ENCODE results near the gene PABPN1.
A peak's percentile ranks its signal among the peaks of the same experiment; 100 is the strongest.
"Not testable (repeated sequence)": the region's sequence is repeated elsewhere in the genome, so short reads cannot be mapped to it uniquely, and the experiment has no call there.

Gene PABPN1

GRCh38 chr14:23301288-23301968, 19.8 kb upstream of the PABPN1 start:
- peak; percentile 99 for DNase-seq

DNA sequence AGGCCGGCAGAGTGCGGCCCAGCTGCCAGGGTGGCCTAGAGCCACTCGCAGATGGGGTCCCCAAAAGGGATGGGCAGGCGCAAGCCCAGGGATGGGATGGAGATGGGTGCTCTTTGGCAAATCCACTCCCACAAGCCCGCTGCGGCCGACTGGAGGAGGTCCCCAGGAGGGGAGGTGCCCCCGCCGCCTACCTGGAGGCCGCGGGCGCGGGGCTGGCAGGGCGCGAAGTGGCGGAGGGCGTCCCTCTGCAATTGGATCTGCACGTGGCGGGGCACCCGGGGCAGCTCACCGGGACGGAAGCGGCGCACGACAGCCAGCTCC, 19.3 kb upstream of the PABPN1 start:
- DNase-seq, result no peak

- peak; percentile 95 for DNase-seq
These were observed 18.7 kb upstream of the PABPN1 start, which contains the start of gene PPP1R3E for GRCh38 chr14:23302290-23303225. Gene PPP1R3E (minus strand): TSS chr14:23302859. CDS start chr14:23302576, 283 bp downstream.

DNA sequence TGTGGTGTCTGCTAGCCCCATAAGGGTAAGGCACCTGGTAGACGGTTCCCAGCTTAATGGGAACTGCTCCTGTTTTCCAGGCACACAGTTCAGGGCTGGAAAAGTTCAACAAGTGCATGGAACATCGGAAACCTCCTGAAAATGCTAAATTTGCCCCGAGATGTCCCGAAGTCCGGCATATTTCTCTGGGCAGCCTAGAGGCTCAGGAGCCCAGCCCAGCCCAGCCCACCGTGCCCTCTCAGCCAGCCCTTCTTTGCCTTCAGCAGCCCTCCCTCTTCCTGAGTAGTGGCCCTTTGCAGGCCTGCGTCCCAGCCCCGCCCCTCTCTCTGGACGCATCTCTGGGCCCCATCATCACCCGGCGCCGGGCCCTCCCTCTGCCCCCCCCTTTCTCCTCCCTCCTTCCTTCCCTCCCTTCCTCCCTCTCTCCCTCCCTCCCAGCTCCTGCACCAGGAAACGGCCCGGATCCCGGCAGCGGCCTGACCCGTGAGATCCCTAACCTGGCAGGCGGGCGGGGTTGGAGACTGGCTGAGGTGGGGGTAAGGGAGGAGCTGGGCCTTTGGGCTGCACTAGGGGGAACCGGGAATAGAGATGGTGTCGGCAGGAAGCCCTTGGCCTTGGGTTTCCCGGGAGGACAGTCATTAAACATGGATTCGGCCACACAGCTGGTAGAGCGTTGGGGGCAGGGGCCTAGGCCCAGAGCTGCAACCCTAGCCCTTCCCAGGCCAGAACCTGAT, 14.7 kb upstream of the PABPN1 start, which contains the start of gene BCL2L2:
Gene BCL2L2 (plus strand): TSS at position 422 of the 734 bp plus-strand sequence. CDS start 935 bp downstream, outside the sequence.
- no peak for DNase-seq

GRCh38 chr14:23307146-23307530, 14.1 kb upstream of the PABPN1 start:
- DNase-seq, result no peak

DNA sequence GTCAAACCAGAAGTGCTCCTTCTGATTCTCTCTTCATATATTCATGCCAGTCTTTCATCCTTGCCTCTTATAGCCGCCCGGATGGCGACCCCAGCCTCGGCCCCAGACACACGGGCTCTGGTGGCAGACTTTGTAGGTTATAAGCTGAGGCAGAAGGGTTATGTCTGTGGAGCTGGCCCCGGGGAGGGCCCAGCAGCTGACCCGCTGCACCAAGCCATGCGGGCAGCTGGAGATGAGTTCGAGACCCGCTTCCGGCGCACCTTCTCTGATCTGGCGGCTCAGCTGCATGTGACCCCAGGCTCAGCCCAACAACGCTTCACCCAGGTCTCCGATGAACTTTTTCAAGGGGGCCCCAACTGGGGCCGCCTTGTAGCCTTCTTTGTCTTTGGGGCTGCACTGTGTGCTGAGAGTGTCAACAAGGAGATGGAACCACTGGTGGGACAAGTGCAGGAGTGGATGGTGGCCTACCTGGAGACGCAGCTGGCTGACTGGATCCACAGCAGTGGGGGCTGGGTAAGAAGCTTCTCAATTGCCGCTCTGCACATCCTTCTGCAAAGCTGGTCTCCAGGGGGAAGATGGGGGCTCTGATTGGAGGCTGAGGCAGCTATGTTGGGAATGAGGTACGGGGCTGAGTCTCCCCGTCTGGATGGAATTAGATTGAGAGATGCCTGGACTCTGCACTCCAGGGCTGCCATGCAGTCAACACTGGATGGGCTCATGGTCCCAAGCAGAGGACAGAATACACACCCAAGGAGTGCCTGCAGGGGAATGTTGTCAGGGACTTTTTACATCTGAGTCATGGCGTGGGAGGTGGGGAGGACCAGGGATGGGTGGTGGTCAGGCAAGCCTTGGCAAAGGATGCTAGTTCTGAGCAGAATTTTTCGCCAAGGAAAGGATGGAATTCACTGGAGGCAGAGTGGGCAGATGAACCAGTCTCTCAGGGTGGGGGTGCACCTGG, 13.3 kb upstream of the PABPN1 start:
- no peak for DNase-seq

- no peak for DNase-seq
These were observed 12.4 kb upstream of the PABPN1 start for GRCh38 chr14:23308721-23309445.

- no peak for DNase-seq
These were observed 10.7 kb upstream of the PABPN1 start for GRCh38 chr14:23310546-23310945.

DNA sequence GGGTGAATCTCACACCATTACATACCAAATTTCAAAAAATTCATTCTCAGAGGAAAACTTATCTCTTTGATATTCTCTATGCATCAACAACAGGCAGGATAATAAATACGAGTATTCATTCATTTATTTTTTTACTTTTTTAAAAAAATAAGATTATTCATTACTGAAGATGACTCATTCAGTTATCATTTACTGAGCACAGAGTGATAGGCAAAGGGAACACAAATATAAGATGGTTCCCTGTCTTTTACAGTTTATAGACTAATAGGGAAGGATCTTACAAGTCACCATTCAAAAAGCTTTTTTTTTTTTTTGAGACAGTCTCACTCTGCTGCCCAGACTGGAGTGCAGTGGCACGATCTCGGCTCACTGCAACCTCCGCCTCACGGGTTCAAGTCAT, 5.0 kb upstream of the PABPN1 start:
- DNase-seq, result no peak

GRCh38 chr14:23319746-23320583, 1.3 kb upstream of the PABPN1 start:
- DNase-seq, result no peak

DNA sequence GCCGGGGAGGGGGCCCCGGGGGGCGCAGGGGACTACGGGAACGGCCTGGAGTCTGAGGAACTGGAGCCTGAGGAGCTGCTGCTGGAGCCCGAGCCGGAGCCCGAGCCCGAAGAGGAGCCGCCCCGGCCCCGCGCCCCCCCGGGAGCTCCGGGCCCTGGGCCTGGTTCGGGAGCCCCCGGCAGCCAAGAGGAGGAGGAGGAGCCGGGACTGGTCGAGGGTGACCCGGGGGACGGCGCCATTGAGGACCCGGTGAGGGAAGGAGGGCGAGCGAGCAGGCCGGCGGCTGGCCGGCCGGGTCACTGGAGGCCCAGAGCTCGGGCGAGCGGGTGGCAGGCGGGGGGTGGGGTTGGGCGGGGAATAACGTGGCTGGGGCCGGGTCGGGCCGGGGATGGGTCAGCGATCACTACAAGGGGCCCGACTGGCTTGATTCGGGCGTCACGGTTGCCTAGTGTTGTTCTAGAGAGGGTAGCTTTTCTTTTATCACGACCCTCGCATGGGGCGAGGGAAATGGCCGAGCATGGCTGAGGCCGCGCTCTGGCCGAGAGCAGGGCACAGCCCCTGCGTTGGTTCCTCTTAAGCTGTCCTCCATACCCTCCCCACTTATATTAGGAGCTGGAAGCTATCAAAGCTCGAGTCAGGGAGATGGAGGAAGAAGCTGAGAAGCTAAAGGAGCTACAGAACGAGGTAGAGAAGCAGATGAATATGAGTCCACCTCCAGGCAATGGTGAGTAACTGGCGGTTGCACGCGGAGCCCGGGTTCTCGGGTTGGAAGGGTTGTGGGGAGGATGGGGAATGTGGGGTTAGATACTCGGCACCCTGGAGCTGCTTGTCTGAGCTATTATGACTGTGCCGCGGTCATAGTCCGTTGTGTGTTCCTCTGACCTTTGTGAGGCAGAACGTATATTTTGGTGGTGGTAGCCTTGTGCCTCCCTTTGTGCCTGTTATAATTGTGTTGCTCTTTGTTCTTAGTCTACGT, 603 bp downstream of the PABPN1 start:
- DNase-seq, result peak; percentile 85

DNA sequence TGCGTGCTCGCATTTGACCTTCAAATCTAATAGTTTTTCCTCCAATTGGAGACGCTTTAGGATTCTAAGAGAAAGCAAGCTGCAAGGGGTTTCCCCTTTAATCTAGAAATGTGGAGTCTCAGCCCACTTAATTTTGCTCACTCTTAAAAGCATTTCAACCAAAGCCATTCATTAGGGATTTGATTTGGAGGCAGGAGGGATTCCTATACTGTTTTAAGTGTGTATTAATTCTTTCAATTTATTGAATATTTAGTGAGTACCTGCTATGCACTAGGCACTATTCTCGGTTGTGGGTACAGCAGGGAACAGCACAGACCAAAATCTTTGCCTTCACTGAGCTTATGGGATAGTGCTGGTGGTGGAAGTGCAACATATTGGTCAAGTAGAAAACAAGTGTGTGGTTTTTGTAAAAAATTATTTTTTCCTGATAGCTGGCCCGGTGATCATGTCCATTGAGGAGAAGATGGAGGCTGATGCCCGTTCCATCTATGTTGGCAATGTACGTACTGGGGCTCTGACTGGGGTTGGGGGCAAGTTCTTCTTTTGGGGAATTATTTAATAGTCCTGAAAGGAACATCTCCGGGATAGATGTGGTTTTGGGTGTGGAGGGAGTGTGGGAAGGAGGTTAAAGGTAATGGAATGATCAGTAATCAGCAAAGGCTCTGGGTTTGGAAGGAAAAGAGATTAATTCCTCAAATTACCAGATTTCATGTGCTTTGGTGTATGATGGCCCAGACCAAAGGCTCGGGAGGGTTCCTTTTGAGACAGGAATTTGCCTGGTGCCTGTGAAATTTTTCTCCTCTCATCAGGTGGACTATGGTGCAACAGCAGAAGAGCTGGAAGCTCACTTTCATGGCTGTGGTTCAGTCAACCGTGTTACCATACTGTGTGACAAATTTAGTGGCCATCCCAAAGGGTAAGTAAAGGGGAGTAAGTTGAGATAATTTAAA, 1.6 kb downstream of the PABPN1 start:
- no peak for DNase-seq

- DNase-seq, result no peak
These were observed 2.7 kb downstream of the PABPN1 start for GRCh38 chr14:23323838-23324454.

DNA sequence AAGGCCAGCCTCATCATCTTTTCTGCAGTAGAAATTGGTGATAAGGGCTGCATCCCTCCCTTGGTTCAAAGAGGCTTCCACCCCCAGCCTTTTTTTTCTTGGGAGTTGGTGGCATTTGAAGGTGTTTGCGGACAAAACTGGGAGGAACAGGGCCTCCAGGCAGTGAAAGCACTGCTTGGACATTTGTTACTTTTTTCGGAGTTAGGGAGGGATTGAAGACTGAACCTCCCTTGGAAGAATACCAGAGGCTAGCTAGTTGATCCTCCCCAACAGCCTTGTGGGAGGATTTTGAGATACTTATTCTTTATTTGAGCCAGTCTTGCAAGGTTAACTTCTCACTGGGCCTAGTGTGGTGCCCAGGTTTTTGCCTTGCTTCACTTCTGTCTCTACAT, 3.2 kb downstream of the PABPN1 start:
- no peak for DNase-seq

GRCh38 chr14:23324993-23325392, 3.7 kb downstream of the PABPN1 start:
- DNase-seq, result no peak

DNA sequence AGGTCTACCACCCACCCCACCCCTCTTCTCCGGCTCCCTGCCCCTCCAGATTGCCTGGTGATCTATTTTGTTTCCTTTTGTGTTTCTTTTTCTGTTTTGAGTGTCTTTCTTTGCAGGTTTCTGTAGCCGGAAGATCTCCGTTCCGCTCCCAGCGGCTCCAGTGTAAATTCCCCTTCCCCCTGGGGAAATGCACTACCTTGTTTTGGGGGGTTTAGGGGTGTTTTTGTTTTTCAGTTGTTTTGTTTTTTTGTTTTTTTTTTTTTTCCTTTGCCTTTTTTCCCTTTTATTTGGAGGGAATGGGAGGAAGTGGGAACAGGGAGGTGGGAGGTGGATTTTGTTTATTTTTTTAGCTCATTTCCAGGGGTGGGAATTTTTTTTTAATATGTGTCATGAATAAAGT, 4.5 kb downstream of the PABPN1 start:
- not testable (repeated sequence) for DNase-seq

DNA sequence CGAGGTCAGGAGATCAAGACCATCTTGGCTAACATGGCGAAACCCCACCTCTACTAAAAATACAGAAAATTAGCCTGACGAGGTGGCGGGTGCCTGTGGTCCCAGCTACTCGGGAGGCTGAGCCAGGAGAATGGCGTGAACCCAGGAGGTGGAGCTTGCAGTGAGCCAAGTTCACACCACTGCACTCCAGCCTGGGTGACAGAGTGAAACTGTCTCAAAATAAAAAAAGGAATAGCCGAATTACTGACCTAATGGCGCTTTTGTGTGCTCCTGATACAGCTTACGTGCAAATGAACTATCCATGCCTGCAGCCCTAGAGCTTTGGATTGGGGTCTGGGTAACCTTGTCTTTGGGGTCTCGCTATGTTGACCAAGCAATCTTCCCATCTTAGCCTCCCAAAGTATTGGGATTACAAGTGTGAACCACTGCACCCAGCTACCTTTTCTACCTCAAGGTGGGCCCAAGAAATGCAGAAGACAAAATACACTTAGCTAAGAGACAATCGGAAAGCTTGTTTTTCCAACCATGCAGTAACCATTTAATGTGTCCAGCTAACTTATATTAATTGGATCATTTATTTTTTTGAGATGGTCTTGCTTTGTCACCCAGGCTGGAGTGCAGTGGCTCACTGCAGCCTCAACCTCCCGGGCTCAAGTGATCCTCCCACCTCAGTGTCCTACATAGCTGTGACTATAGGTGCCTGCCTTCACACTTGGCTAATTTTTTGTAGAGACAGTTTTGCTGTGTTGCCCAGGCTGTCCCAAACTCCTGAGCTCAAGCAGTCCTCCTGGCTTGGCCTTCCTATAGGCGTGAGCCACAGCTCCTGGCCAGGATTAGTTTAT, 5.5 kb downstream of the PABPN1 start:
- DNase-seq, result no peak

Data from activated effector memory CD4-positive, alpha-beta T cell treated with anti-CD3 and anti-CD28 coated beads, Interleukin-2, amount 50 U/mL, for 16 hours (primary cell).